LNCAP (cell line): ENCODE data around the gene SIPA1L3.

ENCODE experiments used
- TF ChIP-seq, protein P1 (sequence below): fragments of 450-650 bp; IDR thresholded peaks from 2 replicates; pipeline ENCODE4 v1.5.1; 2017; ENCODE audit warnings: mild to moderate bottlenecking

Gene SIPA1L3

DNA sequence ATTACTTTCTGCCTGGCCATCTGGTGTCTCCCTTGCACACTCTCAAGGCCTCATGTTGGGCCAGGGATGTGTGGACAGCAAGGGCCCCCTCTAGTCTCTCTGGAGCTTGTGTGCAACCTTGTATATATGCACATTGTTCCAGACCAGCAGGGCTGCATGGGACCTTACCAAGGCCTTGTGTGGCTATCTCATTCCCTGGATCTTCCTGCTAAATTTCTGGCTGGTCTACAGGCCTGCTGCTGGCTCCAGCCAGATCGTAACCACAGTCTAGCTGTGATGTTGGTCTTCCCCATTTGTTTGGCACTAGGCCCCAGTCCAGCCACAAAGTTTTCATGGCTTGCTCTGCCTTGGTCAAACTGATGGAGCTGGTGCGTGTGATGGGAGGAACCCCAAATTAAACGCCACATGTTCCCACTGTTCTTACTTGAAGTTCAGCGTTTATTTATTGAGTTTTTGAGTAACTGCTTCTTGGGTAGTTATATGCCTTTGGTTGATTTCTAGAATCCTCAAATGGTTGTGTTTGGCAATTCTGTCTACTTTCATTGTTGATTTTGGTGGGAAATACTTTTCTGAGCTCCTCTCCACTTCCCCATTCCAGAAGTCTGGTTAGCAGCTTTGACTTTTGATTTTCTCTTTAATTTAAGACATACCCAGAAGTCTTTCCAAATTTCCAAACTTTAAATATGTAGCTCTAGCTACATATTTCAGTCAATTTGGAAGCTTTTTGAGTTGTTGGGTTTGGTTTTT, 56.4 kb downstream of the SIPA1L3 start:
- TF ChIP-seq, protein P1, sequence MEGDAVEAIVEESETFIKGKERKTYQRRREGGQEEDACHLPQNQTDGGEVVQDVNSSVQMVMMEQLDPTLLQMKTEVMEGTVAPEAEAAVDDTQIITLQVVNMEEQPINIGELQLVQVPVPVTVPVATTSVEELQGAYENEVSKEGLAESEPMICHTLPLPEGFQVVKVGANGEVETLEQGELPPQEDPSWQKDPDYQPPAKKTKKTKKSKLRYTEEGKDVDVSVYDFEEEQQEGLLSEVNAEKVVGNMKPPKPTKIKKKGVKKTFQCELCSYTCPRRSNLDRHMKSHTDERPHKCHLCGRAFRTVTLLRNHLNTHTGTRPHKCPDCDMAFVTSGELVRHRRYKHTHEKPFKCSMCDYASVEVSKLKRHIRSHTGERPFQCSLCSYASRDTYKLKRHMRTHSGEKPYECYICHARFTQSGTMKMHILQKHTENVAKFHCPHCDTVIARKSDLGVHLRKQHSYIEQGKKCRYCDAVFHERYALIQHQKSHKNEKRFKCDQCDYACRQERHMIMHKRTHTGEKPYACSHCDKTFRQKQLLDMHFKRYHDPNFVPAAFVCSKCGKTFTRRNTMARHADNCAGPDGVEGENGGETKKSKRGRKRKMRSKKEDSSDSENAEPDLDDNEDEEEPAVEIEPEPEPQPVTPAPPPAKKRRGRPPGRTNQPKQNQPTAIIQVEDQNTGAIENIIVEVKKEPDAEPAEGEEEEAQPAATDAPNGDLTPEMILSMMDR = no peak

DNA sequence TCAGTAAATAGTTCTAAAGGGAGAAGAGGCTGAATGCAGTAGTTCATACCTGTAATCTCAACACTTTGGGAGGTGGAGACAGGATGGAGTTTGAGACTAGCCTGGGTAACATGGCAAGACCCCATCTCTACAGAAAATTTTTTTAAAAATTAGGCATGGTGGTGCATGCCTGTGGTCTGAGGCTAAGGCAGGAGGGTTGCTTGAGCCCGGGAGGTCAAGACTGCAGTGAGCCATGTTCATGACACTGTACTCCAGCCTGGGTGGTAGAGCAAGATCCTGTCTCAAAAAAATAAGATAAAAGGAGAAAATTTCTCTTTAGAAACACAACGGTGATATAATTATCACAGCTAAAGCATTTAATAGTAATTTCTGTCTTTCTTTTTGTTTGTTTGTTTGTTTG, 57.1 kb downstream of the SIPA1L3 start:
- TF ChIP-seq, protein P1 = no peak

DNA sequence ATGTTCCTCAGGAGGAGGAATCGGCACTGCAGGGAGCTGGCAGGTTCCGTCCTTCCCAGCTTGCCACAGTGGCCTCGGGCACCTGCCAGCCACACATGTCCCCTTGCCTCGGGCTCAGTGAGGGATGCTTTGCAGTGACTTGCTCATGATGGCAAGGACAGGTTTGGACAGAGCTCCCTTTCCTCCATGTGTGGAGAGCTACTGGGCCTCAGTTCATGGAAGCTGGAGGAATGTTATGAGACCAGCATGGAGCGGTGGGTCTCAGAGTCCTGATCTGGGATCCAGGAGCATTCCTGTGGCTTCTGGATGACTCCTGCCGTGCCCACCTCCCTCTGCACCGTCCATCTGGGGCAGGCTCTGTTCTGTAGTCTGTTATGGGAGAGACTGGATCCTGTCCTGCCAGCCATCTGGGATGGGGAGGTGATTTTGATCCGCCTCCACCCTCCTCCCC, 59.2 kb downstream of the SIPA1L3 start:
- TF ChIP-seq, protein P1 = no peak

DNA sequence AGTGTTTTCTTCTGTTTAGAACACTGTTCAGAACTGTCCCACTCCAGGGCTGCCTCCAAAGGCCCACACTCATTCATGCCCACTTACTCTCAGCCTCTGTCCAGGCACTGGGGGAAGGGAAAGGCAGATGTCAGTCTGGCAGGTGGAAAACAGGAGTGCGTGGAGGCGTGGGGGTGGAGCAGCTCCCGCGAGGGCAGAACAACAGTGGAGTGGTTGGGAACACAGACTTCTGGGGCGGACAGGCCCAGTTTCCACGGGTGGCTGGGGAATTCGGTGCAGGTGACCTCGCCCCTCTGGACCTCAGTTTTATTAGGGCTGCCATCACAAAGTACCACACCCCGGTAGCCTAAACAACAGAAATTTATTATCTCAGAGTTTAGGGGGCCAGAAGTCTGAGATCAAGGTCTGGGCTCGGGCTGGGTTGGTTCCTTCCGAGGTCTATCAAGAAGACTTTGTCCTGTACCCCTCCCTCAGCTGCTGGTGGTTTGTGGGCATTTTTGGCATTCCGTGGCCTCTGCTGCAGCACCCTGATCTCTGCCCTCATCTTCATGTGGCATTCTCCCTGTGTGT, 59.7 kb downstream of the SIPA1L3 start:
- TF ChIP-seq, protein P1 = no peak

DNA sequence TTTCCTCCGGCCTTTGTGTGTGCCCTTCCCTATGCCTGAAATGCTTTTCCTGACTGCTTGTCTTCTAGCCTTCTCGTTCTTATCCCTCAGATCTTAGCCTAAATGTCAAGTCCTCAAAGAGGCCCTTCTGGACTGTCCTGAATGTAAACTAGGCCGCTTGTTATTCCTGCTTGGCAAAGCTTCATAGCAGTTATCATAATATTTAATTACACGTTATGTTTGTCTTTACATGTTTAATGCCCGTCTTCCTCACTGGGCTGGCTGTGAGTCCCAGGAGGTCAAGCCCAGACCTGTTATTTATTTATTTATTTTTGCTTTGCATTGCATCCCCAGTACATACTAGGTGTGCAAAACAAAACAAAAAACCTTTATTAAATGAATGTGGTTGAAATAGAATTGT, 62.7 kb downstream of the SIPA1L3 start:
- TF ChIP-seq, protein P1 = no peak

DNA sequence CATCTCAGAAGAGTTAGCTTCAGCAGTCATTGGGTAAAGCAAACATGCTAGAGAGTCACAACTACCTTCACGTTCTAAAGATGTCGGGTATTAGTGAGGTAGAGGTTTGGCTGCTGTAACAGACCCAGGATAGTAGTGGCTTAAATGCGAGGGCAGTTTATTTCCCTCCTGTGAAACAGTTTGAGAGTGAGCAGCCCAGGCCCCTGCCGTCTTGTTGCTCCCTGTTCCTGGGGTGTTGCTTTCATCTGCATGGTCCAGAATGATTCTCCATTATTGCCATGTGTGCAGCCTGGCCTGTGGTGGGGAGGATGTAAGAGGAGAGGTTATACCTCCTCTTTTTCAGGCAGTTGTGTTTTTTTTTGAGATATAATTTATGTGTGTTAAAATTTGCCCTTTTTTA, 63.7 kb downstream of the SIPA1L3 start:
- TF ChIP-seq, protein P1 = no peak

DNA sequence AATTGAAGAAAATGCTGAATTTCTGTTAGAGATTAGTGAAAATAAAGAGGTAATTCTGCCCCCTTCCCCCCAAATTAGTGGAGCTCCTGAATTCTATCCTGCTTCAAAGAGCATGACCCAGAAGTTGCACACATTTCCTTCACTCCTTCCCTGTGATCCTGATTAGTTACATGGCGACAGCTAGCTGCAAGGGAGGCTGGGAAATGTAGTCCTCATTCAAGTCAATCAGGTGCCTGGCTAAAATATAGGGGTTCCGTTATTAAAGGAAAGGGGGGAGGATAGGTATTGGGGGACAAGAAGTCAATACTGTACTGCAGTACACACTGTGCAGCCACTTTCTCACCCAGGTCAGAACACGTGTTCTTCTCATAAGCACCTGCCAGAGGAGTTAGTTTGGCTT, 65.8 kb downstream of the SIPA1L3 start:
- TF ChIP-seq, protein P1 = no peak
